Adipocyte (in vitro differentiated cells): ENCODE data around the gene YIPF6.
"Not testable (repeated sequence)": the region's sequence is repeated elsewhere in the genome, so short reads cannot be mapped to it uniquely, and the experiment has no call there.

Experiments used
- DNase-seq: peaks from one replicate; pipeline ENCODE4 v3.0.0-alpha.2; 2015; ENCODE audit warnings: low read depth
- H3K27me3 ChIP-seq: replicated peaks from 2 replicates; pipeline ENCODE4 v1.7.0; 2013; ENCODE audit warnings: mild to moderate bottlenecking, low read length, moderate library complexity; ENCODE audit not compliant: control insufficient read depth, insufficient read depth
- H3K36me3 ChIP-seq: 2 replicates; pipeline ENCODE4 v1.7.0; 2013; ENCODE audit warnings: low read length, mild to moderate bottlenecking, moderate library complexity; ENCODE audit not compliant: control insufficient read depth, insufficient read depth, severe bottlenecking
- H3K4me1 ChIP-seq: 2 replicates; pipeline ENCODE4 v1.7.0; 2013; ENCODE audit warnings: mild to moderate bottlenecking, low read length, moderate library complexity; ENCODE audit not compliant: control insufficient read depth, insufficient read depth
- H3K4me3 ChIP-seq: 2 replicates; pipeline ENCODE4 v1.7.0; 2013; ENCODE audit warnings: mild to moderate bottlenecking, low read length, moderate library complexity
- H3K9ac ChIP-seq: 2 replicates; pipeline ENCODE4 v1.7.0; 2013; ENCODE audit warnings: mild to moderate bottlenecking, low read length, moderate library complexity
- H3K9me3 ChIP-seq: 2 replicates; pipeline ENCODE4 v1.7.0; 2013; ENCODE audit warnings: mild to moderate bottlenecking, low read length, moderate library complexity; ENCODE audit not compliant: control insufficient read depth

Gene YIPF6

GRCh38 chrX:68486198-68486597 is 12.7 kb upstream of the YIPF6 start:
- H3K4me1 ChIP-seq, H3K9ac ChIP-seq, H3K36me3 ChIP-seq, DNase-seq, H3K9me3 ChIP-seq, H3K27me3 ChIP-seq, H3K4me3 ChIP-seq: not testable (repeated sequence)

DNA sequence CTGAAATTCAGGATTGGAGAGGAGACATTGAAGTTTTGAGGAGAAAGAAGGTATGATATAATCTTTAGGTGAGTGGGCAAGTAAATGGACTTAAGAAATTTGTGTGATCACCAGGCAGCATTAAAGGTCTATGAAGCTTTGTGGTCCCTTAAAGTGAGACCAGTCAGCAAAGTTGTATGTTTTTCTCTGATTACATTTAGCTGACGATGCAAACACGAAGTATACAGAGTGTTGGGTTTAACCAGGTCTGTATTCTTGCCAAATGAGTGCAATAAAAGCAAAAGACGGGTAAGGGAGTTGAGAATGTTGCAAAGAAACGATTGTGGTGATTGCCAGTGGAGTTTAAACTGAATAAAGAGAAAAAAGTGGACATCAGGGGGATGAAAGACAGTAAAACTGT is 11.6 kb upstream of the YIPF6 start:
- peaks cover 8% of the 10 kb centered on the region for H3K27me3 ChIP-seq
- no peaks in the 10 kb centered on the region for H3K4me1 ChIP-seq
- no peak for DNase-seq
- H3K9me3 ChIP-seq: no peaks in the 10 kb centered on the region
- no peak overlapping the region for H3K9ac ChIP-seq
- no peak overlapping the region for H3K4me3 ChIP-seq
- no peaks in the 10 kb centered on the region for H3K36me3 ChIP-seq

- peaks cover 8% of the 10 kb centered on the region for H3K27me3 ChIP-seq
- no peaks in the 10 kb centered on the region for H3K4me1 ChIP-seq
- no peak overlapping the region for H3K9ac ChIP-seq
- no peak overlapping the region for H3K4me3 ChIP-seq
- H3K9me3 ChIP-seq: no peaks in the 10 kb centered on the region
- DNase-seq: no peak
- H3K36me3 ChIP-seq: no peaks in the 10 kb centered on the region
These were observed 10.9 kb upstream of the YIPF6 start for GRCh38 chrX:68487924-68488323.

DNA sequence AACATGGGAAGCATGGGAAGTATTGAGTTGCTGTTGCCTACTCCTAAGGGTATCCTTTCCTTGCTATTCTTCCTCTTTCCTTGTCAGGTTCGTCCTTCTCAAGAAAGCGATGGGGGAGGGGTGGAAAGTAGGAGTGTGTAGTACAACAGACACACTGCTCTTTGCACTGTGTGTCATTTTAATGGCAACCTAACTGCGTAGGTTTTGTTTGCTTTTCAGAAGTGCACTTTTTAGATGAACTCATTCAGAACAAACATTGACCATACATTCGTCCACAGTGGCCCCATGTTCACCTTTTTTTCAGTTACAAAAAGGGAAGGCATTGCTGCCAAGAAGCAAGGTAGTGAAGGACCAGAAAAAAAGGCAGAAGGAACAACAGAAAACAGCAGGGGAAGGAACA is 10.2 kb upstream of the YIPF6 start:
- Histone ChIP-seq H3K4me1 (no peaks in the 10 kb centered on the region), H3K27me3 (peaks cover 8% of the 10 kb centered on the region), H3K9me3 (no peaks in the 10 kb centered on the region), H3K9ac (no peak overlapping the region), H3K4me3 (no peak overlapping the region), H3K36me3 (no peaks in the 10 kb centered on the region)
- no peak for DNase-seq

GRCh38 chrX:68490644-68491043 is 8.2 kb upstream of the YIPF6 start:
- H3K36me3 ChIP-seq: no peaks in the 10 kb centered on the region
- DNase-seq: peak; percentile 26
- H3K27me3 ChIP-seq: peaks cover 8% of the 10 kb centered on the region

DNA sequence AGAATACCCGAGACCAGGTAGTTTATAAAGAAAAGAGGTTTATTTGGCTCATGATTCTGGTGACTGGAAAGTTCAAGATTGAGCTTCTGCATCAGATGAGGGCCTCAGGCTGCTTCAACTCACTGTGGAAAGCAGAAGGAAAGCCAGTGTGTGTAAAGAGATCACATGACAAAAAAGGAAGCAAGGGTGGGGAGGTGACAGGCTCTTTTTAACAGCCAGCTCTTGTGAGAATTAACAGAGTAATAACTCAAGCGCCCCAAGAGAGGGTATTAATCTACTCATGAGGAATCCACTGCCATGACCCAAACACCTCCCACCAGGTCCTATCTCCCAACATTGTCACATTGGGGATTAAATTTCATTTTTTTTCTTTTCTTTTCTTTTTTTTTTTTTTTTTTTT is 6.3 kb upstream of the YIPF6 start:
- Histone ChIP-seq H3K36me3 (no peaks in the 10 kb centered on the region), H3K9ac (no peak overlapping the region), H3K9me3 (no peaks in the 10 kb centered on the region), H3K4me1 (no peaks in the 10 kb centered on the region), H3K27me3 (peaks cover 8% of the 10 kb centered on the region), H3K4me3 (no peak overlapping the region)
- DNase-seq: no peak

More at GRCh38 chrX:68490644-68491043, 8.2 kb upstream of the YIPF6 start:
- no peak overlapping the region for H3K9ac ChIP-seq
- no peak overlapping the region for H3K4me3 ChIP-seq
- H3K9me3 ChIP-seq: no peaks in the 10 kb centered on the region
- H3K4me1 ChIP-seq: no peaks in the 10 kb centered on the region

DNA sequence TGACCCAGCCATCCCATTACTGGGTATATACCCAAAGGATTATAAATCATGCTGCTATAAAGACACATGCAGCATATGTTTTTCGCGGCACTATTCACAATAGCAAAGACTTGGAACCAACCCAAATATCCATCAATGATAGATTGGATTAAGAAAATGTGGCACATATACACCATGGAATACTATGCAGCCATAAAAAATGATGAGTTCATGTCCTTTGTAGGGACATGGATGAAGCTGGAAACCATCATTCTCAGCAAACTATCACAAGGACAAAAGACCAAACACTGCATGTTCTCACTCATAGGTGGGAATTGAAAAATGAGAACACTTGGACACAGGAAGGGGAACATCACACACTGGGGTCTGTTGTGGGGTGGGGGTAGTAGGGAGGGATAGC is 5.1 kb upstream of the YIPF6 start:
- not testable (repeated sequence) for H3K36me3 ChIP-seq, H3K4me1 ChIP-seq, DNase-seq

DNA sequence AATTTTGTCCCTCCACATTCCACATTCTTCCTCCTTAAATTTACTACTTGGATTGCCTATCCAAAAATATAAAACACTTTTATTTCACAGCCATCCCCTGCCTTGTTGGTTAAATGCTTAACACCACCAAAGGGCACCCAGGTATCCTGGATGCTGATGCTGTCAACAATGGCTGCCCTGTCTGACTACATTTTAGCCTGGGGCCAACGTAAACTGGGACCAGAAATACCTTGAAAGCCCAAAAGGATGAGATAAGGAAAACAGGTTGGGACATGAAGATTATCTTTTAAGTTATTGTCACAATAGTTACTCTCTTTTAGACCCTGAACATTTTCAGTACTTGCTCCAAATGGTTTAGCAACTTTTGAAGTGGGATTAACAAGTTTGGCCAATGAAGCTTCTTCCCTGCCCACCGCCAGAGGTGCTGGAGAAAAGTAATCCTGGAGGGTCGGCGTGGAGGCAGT is 775 bp upstream of the YIPF6 start:
- Histone ChIP-seq H3K27me3 (peaks cover 5% of the 10 kb centered on the region), H3K36me3 (no peaks in the 10 kb centered on the region), H3K4me1 (peaks cover 3% of the 10 kb centered on the region), H3K9me3 (no peaks in the 10 kb centered on the region), H3K9ac (peak overlapping the region; percentile 93), H3K4me3 (peak overlapping the region; percentile 90)
- no peak for DNase-seq

More for the DNA sequence above, 5.1 kb upstream of the YIPF6 start:
- not testable (repeated sequence) for H3K9ac ChIP-seq, H3K4me3 ChIP-seq, H3K9me3 ChIP-seq, H3K27me3 ChIP-seq

- Histone ChIP-seq H3K9ac (peak overlapping the region; percentile 93), H3K9me3 (no peaks in the 10 kb centered on the region), H3K4me1 (peaks cover 3% of the 10 kb centered on the region), H3K27me3 (peaks cover 9% of the 10 kb centered on the region), H3K36me3 (no peaks in the 10 kb centered on the region), H3K4me3 (peak overlapping the region; percentile 90)
- DNase-seq: no peak
These were observed 973 bp downstream of the YIPF6 start for GRCh38 chrX:68499543-68500504.

DNA sequence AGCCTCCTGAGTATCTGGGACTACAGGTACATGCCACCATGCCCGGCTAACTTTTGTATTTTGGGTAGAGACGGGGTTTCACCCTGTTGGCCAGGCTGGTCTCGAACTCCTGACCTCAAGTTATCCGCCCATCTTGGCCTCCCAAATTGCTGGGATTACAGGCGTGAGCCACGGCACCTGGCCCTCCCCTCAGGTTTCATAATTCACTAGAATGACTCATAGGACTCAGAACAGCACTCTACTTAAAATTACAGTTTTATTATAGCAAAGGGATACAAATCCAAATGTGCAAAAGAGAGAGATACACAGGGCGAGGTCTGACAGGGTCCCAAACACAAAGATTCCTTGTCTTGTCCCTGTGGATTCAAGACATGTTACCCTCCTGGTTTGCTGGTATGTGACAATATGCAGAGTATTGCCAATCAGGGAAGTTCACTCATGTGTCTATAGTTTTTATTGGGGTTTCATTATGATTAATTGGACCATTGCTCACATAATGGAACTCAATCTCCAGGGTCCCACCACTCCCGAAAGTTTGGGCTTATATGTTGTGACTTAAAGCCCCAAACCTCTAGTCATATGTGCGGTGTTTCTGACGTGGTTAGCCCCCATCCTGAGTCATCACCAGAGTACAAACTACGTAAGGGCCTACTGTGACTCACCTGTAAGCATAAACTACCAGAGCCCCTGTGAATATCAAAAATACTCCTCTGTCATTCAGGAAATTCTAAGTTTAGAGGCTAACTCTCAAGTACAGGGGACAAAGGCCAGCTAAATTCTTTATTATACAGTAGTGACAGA is 5.2 kb downstream of the YIPF6 start:
- no peak for DNase-seq

GRCh38 chrX:68506649-68507048 is 7.8 kb downstream of the YIPF6 start:
- Histone ChIP-seq H3K9me3 (no peaks in the 10 kb centered on the region), H3K36me3 (no peaks in the 10 kb centered on the region), H3K4me1 (no peaks in the 10 kb centered on the region), H3K9ac (no peak overlapping the region), H3K27me3 (peaks cover 18% of the 10 kb centered on the region), H3K4me3 (no peak overlapping the region)
- no peak for DNase-seq

More for the DNA sequence above, 5.2 kb downstream of the YIPF6 start:
- Histone ChIP-seq H3K4me3 (no peak overlapping the region), H3K9ac (no peak overlapping the region), H3K36me3 (no peaks in the 10 kb centered on the region), H3K27me3 (peaks cover 9% of the 10 kb centered on the region), H3K9me3 (no peaks in the 10 kb centered on the region), H3K4me1 (peaks cover 3% of the 10 kb centered on the region)
